Stimulated activated CD4-positive, alpha-beta T cell treated with anti-CD3 and anti-CD28 coated beads, TNF-alpha, amount 100 ng/mL, for 1 hour (primary cell): ENCODE results near the gene GSPT1.

ENCODE experiments used
- DNase-seq, 3 donors: peaks; one replicate each; pipeline ENCODE4 v3.0.0-alpha.2; 2020; ENCODE audit warnings: low read depth in 3 of 3, low spot score in 1 of 3

The GSPT1 gene

GRCh38 chr16:11913425-11914079 is 2.2 kb downstream of the GSPT1 start:
- no peak for DNase-seq

GRCh38 chr16:11909653-11910545 is 5.9 kb downstream of the GSPT1 start:
- no peak for DNase-seq

GRCh38 chr16:11907160-11907970 is 8.4 kb downstream of the GSPT1 start:
- DNase-seq, result no peak

DNA sequence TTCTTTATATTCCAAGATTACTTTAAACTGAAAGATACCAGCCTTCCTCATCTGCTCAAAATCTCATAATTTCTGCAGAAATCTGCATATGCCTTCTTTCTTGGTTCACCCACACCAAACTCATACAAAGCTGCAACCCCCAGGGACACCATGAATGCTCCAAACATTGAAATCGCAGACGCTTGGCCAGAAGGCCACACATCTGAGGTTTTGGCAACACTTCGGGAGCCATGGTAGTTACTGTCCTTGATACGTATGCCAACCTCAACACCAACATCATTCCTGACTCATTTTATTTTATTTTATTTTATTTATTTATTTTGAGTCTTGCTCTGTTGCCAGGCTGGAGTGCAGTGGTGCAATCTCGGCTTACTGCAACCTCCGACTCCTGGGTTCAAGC is 11.8 kb downstream of the GSPT1 start:
- no peak for DNase-seq

DNA sequence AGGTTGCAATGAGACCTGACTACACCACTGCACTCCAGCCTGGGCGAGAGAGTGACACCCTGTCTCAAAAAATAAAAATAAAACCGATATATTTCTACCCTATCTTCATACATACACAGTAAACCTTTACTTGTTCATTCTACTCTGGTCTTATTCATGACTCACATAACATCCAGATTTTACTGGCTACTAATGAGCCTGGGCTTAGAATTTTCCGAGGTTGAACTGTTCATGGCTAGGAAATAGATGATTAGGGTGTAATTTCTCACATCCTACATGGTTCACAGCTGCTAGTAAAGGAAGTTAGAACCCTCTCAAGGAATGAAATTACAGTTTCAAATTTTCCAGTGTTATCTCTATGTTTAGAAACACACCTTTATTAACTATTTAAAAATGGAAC is 14.7 kb downstream of the GSPT1 start:
- no peak for DNase-seq

GRCh38 chr16:11896486-11897176 is 19.1 kb downstream of the GSPT1 start:
- DNase-seq, result no peak

- DNase-seq, result no peak
These were observed 22.2 kb downstream of the GSPT1 start for GRCh38 chr16:11893571-11893970.

DNA sequence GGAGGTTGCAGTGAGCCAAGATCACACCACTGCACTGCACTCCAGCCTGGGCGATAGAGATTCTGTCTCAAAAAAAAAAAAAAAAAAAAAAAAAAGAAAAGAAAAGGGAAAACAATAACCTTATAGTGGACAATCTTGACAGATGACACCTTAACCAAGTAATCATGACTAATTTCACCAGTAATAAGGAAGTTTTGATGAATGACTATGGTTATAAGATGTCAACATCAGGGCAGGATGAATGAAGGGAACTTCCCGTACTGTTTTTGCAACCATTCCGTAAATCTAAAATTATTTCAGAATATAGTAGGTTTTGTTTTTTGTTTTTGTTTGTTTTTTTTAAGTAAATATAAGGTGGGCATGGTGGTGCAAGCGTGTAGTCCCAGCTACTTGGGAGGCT is 23.0 kb downstream of the GSPT1 start:
- no peak for DNase-seq

DNA sequence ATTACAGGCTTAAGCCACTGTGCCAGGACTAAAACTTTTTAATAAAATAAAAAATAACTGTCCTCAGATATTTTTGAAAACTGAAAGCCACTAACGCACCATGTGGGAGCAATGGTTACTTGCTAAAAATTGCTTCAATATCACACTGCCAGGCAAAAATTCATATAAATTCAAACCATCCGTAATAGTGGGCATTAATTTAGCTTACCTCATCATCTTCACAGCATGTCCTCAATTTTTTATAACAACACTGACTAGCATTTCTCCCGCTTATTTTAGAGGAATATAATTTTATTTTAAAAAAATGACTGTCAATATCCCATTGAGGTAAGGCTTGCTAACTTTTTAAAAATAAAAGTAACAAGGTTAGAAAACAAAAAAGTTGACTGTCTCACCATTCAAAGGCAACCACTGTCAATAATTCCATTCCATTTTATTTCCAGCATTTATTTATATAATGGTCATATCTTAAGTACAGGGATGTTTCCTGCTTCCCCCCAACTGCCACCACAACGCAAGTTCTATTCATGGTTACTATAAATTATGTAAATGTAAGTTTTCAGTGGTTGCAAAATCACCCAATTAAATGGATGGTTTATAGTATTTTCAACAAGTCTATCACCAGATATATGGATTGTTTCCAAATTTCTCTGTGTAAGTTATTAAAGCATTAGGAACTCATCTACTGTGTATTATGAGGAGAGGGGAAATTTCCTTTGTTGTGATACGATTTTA is 25.4 kb downstream of the GSPT1 start:
- DNase-seq, result no peak

DNA sequence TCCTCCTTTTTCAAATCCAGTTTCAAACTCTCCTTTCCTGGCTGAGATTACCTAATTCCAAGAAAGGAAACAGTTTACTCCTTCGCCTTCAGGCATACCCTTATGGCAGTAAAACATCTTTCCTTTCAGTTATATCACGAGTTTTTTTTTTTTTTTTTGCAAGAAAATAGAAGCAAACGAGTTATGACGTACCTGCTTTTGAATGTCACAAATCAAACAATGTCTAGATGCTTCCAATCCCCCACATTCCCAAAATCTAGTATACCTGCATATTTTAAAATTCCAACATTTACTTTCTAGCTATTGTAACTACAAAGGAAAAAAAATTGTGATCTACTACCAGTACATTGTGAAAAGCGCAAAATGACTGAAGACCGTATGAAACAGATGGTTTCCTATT is 28.9 kb downstream of the GSPT1 start:
- no peak for DNase-seq

DNA sequence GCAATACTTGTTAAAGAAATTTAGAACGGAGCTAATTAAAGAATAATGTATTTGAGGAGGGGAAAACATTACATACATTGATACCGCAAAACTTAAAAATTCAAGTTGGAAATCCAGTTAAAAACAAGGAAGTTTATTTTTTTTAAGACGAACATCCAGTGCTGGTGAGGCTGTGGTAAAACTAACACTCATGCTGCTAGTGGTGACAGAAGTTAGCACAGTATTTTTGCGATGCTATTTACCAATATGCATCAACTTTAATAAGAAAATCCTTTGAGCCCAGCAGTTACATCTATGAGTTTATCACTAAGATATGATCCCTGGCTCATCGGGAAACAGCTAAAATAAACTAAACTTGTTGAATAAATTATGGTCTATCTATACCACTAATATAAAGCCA is 31.7 kb downstream of the GSPT1 start:
- DNase-seq, result no peak

- no peak for DNase-seq
These were observed 35.7 kb downstream of the GSPT1 start for GRCh38 chr16:11880007-11880406.

DNA sequence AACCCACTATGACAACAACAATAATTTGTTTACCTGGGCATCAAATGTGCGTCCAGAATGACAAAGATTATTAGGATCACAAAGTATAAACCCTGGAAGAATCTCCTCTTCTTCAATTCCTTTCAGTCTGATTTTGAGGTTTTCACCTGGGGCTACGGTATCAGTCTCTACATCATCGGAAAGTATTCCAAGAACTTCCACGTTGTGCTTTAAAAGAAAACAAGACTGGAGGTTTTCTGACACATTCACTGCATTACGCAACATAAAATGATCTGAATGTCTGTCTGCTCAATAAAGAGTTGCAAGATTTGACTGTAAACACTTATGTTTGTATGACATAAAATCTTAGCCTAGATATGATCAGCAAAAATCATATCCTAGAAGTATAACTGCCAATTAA is 38.4 kb downstream of the GSPT1 start:
- no peak for DNase-seq

- no peak for DNase-seq
These were observed 39.5 kb downstream of the GSPT1 start for GRCh38 chr16:11876306-11876705.

GRCh38 chr16:11875721-11876120 is 40.0 kb downstream of the GSPT1 start:
- DNase-seq, result no peak

- DNase-seq, result no peak
These were observed 44.6 kb downstream of the GSPT1 start for GRCh38 chr16:11871193-11871592.

DNA sequence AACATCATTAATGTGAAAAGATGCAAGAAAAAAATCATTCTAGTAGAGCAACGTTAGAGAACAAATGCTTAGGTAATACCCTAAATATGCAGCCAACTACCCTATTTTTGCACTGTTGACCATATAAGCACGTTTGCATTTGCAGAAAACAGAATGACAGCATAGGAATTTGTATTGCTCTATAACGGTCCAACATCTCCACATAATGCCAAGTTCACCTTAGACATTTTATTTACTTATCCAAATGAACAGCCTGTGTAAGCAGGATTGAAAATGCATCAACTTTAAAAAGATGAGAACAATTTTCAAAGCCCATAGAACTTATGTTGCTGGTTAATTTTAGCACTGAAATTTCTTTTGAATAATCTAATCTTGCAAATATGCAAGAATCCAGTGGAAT is 45.4 kb downstream of the GSPT1 start:
- DNase-seq, result no peak

- DNase-seq, result no peak
These were observed 46.2 kb downstream of the GSPT1 start for GRCh38 chr16:11869353-11870228.

DNA sequence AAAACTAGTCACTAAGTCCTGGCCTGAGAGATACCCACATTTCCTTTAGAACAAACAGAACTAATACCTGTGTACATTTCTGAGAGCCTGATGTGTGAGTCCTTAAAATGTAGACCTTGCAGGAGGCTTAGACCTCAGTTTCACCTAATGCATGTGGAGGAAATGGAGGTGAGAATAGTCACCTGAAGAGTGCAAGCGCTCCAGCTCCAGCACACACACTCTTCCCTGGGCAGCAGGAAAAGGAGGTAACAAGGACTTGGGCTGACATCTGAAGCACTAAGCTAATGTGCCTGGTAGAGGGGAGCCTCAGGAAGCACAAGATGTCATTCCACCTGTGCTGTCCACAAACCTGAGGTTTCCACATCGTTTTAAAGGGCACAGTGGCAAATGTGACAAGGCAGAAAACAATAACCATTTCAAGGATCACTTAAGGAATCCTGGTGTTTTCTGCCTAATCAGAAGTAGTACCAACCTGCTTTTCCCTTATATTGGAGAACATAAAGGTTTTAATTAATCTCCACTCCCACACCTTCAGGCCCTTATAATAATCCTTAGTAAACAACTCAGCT is 47.3 kb downstream of the GSPT1 start:
- no peak for DNase-seq
